Endothelial cell of umbilical vein (primary cell): ENCODE measurements around the gene ZDHHC14.

ENCODE experiments used
- CTCF ChIP-seq, 2 donors: IDR thresholded peaks; 1 replicate in 1 of 2; 2 replicates in 1 of 2; pipeline ENCODE4 v1.5.1; 2011; ENCODE audit warnings: low read length in 2 of 2, mild to moderate bottlenecking in 2 of 2, moderate library complexity in 2 of 2, control low read depth in 1 of 2, inconsistent platforms in 1 of 2, low read depth in 1 of 2; ENCODE audit not compliant: insufficient read depth in 1 of 2; ENCODE audit errors: extremely low read depth in 1 of 2
- POLR2A ChIP-seq: IDR thresholded peaks from 2 replicates; pipeline ENCODE4 v1.6.1; 2012; ENCODE audit warnings: low read depth, mild to moderate bottlenecking, control low read depth, low read length

GRCh38 chr6:157531169-157531985 is 150.4 kb downstream of the ZDHHC14 start:
- TF ChIP-seq CTCF (IDR thresholded peaks at IDR 0.05; ENCODE audit: extremely low read depth in 1 of 2, insufficient read depth in 1 of 2, low read depth in 1 of 2, low read length in 2 of 2) (no peak), POLR2A (no peak)
